ENCODE measurements around the gene DNAH1. TPM values are rescaled to one million over a fixed set of nuclear protein-coding genes. Genes with fewer than 3 reads are reported as not detected.

DNAH1 gene
- total RNA-seq, 3 donors from 2014 or later, result 7.5 to 11.5 (median 10.8) TPM

- Histone ChIP-seq H3K36me3 (no peaks in the 10 kb centered on the region), H3K9me3 (no peaks in the 10 kb centered on the region), H3K27ac (peak overlapping the region in 1 of 2 donors; percentile 43), H3K27me3 (no peaks in the 10 kb centered on the region), H3K4me1 (no peaks in the 10 kb centered on the region), H3K4me3 (no peak overlapping the region)
- no peak for TF ChIP-seq POLR2A (IDR thresholded peaks at IDR 0.05)
- TF ChIP-seq POLR2AphosphoS5 (IDR thresholded peaks at IDR 0.05), result no peak
- TF ChIP-seq CTCF (IDR thresholded peaks at IDR 0.05), result no peak
- intact Hi-C loops (cut with DNase I; ENCODE audit: low total_unique reads), result no loop called here
- no peak for DNase-seq (ENCODE audit: low spot score in 2 of 2)
Observed at GRCh38 chr3:52313774-52314188, 2.3 kb upstream of the DNAH1 start.

DNA sequence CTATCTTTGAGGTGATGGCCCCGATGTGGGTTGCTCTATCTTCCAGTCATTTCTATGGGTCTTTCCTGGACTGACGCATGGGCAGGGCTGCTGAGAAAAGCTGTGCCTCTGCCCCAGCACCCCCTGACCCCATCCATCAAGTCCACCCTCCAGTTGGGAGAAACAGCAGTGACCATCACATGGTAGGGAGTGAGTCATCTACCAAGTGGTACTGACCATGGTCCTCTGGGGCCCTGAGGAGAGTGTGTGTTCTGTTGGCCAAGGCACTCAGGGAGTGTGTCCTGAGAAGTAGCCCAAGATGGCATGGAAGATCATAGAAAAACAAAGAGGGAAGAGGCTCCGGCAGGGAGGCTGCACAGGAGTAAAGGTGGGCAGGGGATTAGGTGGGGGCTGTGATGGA, 1.6 kb upstream of the DNAH1 start:
- no peak for TF ChIP-seq POLR2AphosphoS5 (IDR thresholded peaks at IDR 0.05)
- no peak for TF ChIP-seq CTCF (IDR thresholded peaks at IDR 0.05)
- TF ChIP-seq POLR2A (IDR thresholded peaks at IDR 0.05), result no peak
- no peaks in the 10 kb centered on the region for H3K27me3 ChIP-seq
- intact Hi-C loops (cut with DNase I; ENCODE audit: low total_unique reads), result no loop called here
- DNase-seq (ENCODE audit: low spot score in 2 of 2), result no peak
- H3K4me3 ChIP-seq, result no peak overlapping the region
- no peaks in the 10 kb centered on the region for H3K4me1 ChIP-seq
- H3K36me3 ChIP-seq, result no peaks in the 10 kb centered on the region
- H3K9me3 ChIP-seq, result no peaks in the 10 kb centered on the region
- H3K27ac ChIP-seq, result peak overlapping the region in 1 of 2 donors; percentile 32

DNA sequence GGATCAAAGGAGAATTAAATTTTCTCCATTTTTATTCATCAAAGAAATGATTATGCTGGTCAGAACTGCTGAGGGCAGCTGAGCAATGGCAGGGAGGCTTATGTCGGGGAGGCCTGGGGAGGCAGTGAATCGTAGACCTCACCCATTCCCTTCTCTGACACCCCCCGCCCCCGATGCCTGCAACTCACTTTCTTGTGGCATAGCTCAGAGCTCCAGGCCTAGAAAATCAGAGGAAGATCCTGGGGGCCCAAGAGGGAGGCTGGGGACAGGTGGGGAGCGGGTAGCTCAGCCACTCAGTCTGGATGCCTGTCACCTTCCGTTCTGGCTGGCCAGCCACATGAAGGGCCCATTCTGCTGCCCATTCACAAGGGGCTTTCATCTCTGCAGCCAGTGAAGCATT, 1.1 kb upstream of the DNAH1 start:
- Histone ChIP-seq H3K9me3 (no peaks in the 10 kb centered on the region), H3K27ac (no peak overlapping the region), H3K27me3 (no peaks in the 10 kb centered on the region), H3K4me1 (no peaks in the 10 kb centered on the region), H3K4me3 (no peak overlapping the region), H3K36me3 (no peaks in the 10 kb centered on the region)
- intact Hi-C loops (cut with DNase I; ENCODE audit: low total_unique reads), result no loop called here
- DNase-seq (ENCODE audit: low spot score in 2 of 2), result no peak
- TF ChIP-seq CTCF (IDR thresholded peaks at IDR 0.05) (no peak), POLR2A (IDR thresholded peaks at IDR 0.05) (no peak), POLR2AphosphoS5 (IDR thresholded peaks at IDR 0.05) (no peak)

GRCh38 chr3:52317208-52318000, 1.3 kb downstream of the DNAH1 start:
- peak overlapping the region; percentile 7 to 63 (median 44) for H3K4me3 ChIP-seq
- peak overlapping the region in 1 of 2 donors; percentile 43 for H3K27ac ChIP-seq
- no peaks in the 10 kb centered on the region for H3K27me3 ChIP-seq
- no peaks in the 10 kb centered on the region for H3K4me1 ChIP-seq
- H3K9me3 ChIP-seq, result no peaks in the 10 kb centered on the region
- intact Hi-C loops (cut with DNase I; ENCODE audit: low total_unique reads), result no loop called here
- TF ChIP-seq POLR2A (IDR thresholded peaks at IDR 0.05) (no peak), CTCF (IDR thresholded peaks at IDR 0.05) (no peak)
- no peaks in the 10 kb centered on the region for H3K36me3 ChIP-seq
- peak; percentile 41 to 69 for DNase-seq (ENCODE audit: low spot score in 2 of 2)

- H3K4me3 ChIP-seq, result no peak overlapping the region
- no peaks in the 10 kb centered on the region for H3K36me3 ChIP-seq
- no peak overlapping the region for H3K27ac ChIP-seq
- intact Hi-C loops (cut with DNase I; ENCODE audit: low total_unique reads), result no loop called here
- no peaks in the 10 kb centered on the region for H3K27me3 ChIP-seq
- no peaks in the 10 kb centered on the region for H3K9me3 ChIP-seq
- no peak for TF ChIP-seq POLR2AphosphoS5 (IDR thresholded peaks at IDR 0.05)
- no peak for TF ChIP-seq POLR2A (IDR thresholded peaks at IDR 0.05)
- TF ChIP-seq CTCF (IDR thresholded peaks at IDR 0.05), result no peak
- DNase-seq (ENCODE audit: low spot score in 2 of 2), result no peak
- no peaks in the 10 kb centered on the region for H3K4me1 ChIP-seq
Observed at GRCh38 chr3:52318186-52318816, 2.2 kb downstream of the DNAH1 start.
